ENCODE results near the gene EXD2. TPM values are rescaled to one million over a fixed set of nuclear protein-coding genes. Genes with fewer than 3 reads are reported as not detected.

The EXD2 gene
- total RNA-seq, 6 donors from 2014 or later = 18.4 to 30.4 (median 21.1) TPM

DNA sequence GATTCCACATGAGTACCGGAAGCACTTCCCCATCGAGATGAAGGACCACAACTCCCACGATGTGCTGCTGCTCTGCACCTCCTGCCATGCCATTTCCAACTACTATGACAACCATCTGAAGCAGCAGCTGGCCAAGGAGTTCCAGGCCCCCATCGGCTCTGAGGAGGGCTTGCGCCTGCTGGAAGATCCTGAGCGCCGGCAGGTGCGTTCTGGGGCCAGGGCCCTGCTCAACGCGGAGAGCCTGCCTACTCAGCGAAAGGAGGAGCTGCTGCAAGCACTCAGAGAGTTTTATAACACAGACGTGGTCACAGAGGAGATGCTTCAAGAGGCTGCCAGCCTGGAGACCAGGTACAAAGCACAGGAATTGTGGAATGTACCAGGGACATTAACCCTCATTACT, 46.3 kb downstream of the EXD2 start:
- TF ChIP-seq POLR2AphosphoS5 (IDR thresholded peaks at IDR 0.05) (no peak), EP300 (IDR thresholded peaks at IDR 0.05) (no peak), POLR2A (IDR thresholded peaks at IDR 0.05) (no peak), CTCF (IDR thresholded peaks at IDR 0.05) (no peak)
- no peaks in the 10 kb centered on the region for H3K9me3 ChIP-seq
- H3K4me3 ChIP-seq = no peak overlapping the region
- WGBS, 2 donors = 91 to 92% methylated on average over 7 to 12 of the region's 12 CpGs
- no peaks in the 10 kb centered on the region for H3K27me3 ChIP-seq
- H3K27ac ChIP-seq = no peak overlapping the region
- ATAC-seq (ENCODE audit: low FRiP score in 2 of 2) = no peak
- H3K36me3 ChIP-seq = peaks cover 20 to 72% (median 40%) of the 10 kb centered on the region in 4 donors
- H3K4me1 ChIP-seq = no peaks in the 10 kb centered on the region
- peak in 1 of 2 donors; percentile 54 for DNase-seq

DNA sequence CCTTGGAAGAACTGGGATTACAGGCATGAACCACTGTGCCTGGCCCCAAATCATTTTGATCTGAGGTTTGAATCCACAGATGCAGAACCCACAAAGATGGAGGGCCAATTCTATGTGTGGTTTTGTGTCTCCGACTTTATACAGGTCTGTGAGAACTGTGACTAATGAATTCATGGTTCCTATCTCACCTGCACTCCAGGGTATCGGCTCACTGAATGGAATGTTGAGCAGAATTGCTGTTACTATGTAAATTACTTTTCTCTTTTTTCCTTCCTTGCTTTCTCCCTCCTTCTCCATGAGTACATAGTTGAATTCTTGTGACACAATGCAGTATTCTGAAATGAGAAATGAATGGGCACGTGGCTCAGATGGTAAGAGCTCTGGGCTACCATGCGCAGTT, 47.6 kb downstream of the EXD2 start:
- no peaks in the 10 kb centered on the region for H3K9me3 ChIP-seq
- DNase-seq (no peak), ATAC-seq (ENCODE audit: low FRiP score in 2 of 2) (no peak)
- no peak overlapping the region for H3K27ac ChIP-seq
- peaks cover 20 to 72% (median 40%) of the 10 kb centered on the region in 4 donors for H3K36me3 ChIP-seq
- H3K27me3 ChIP-seq = no peaks in the 10 kb centered on the region
- no peaks in the 10 kb centered on the region for H3K4me1 ChIP-seq
- H3K4me3 ChIP-seq = no peak overlapping the region
- TF ChIP-seq CTCF (IDR thresholded peaks at IDR 0.05) (no peak), EP300 (IDR thresholded peaks at IDR 0.05) (no peak), POLR2AphosphoS5 (IDR thresholded peaks at IDR 0.05) (no peak), POLR2A (IDR thresholded peaks at IDR 0.05) (no peak)
- 90% methylated on average over 4 of the region's 4 CpGs for WGBS, 2 donors

DNA sequence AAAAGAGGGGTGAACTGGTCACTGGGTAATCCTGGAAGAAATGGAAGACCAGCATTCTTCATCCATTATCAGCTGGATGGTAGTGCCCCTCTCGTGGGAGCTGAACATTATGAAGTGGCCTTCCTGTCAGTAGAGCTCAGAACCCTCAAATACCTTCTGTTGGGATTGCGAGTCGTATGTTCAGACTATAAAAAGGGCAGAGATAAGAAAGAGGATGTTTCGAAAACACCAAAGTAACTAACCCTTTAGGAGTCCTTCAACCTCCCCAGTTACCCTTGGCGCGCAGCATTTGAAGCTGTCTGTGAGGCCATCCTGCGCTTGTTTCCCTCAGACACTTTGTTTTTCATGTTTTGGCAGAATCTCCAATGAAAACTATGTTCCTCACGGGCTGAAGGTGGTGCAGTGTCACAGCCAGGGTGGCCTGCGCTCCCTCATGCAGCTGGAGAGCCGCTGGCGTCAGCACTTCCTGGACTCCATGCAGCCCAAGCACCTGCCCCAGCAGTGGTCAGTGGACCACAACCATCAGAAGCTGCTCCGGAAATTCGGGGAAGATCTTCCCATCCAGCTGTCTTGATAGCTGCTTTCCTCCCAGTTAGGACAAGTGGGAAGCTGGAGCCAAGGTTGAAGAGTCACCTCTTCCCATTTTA, 49.4 kb downstream of the EXD2 start:
- no peaks in the 10 kb centered on the region for H3K27me3 ChIP-seq
- ATAC-seq (ENCODE audit: low FRiP score in 2 of 2) = no peak
- H3K4me3 ChIP-seq = no peak overlapping the region
- no peak overlapping the region for H3K27ac ChIP-seq
- peak in 1 of 2 donors; percentile 41 for DNase-seq
- no peak for TF ChIP-seq POLR2AphosphoS5 (IDR thresholded peaks at IDR 0.05)
- TF ChIP-seq POLR2A (IDR thresholded peaks at IDR 0.05) = no peak
- no peak for TF ChIP-seq CTCF (IDR thresholded peaks at IDR 0.05)
- TF ChIP-seq EP300 (IDR thresholded peaks at IDR 0.05) = no peak
- H3K4me1 ChIP-seq = no peaks in the 10 kb centered on the region
- WGBS, 2 donors = 86 to 87% methylated on average over 12 to 13 of the region's 13 CpGs
- peaks cover 20 to 59% (median 36%) of the 10 kb centered on the region in 4 donors for H3K36me3 ChIP-seq
- no peaks in the 10 kb centered on the region for H3K9me3 ChIP-seq

GRCh38 chr14:69241577-69241976, 50.3 kb downstream of the EXD2 start:
- H3K36me3 ChIP-seq = peaks cover 20 to 50% (median 27%) of the 10 kb centered on the region in 4 donors
- no peak for ATAC-seq (ENCODE audit: low FRiP score in 2 of 2)

GRCh38 chr14:69242311-69243224, 51.3 kb downstream of the EXD2 start:
- DNase-seq (peak in 1 of 2 donors; percentile 46), ATAC-seq (ENCODE audit: low FRiP score in 2 of 2) (peak; percentile 79 to 88)
- H3K27ac ChIP-seq = no peak overlapping the region
- no peaks in the 10 kb centered on the region for H3K4me1 ChIP-seq
- H3K27me3 ChIP-seq = no peaks in the 10 kb centered on the region
- 58 to 63% methylated on average over 10 of the region's 10 CpGs for WGBS, 2 donors
- H3K36me3 ChIP-seq = peaks cover 14 to 40% (median 21%) of the 10 kb centered on the region in 4 donors
- H3K4me3 ChIP-seq = no peak overlapping the region
- TF ChIP-seq POLR2AphosphoS5 (IDR thresholded peaks at IDR 0.05) = no peak
- TF ChIP-seq CTCF (IDR thresholded peaks at IDR 0.05) = peak; percentile 68 to 80 (median 74)
- H3K9me3 ChIP-seq = no peaks in the 10 kb centered on the region

More at GRCh38 chr14:69241577-69241976, 50.3 kb downstream of the EXD2 start:
- 58 to 79% methylated on average over 2 of the region's 2 CpGs for WGBS, 2 donors
- no peak for DNase-seq
- H3K9me3 ChIP-seq = no peaks in the 10 kb centered on the region
- H3K27ac ChIP-seq = no peak overlapping the region
- TF ChIP-seq EP300 (IDR thresholded peaks at IDR 0.05) = no peak
- no peak overlapping the region for H3K4me3 ChIP-seq
- no peaks in the 10 kb centered on the region for H3K4me1 ChIP-seq
- no peaks in the 10 kb centered on the region for H3K27me3 ChIP-seq

Data from upper lobe of left lung (tissue), 6 donors.